ENCODE results near the gene PTGDS.

PTGDS gene

GRCh38 chr9:136973618-136974617, 3.4 kb upstream of the PTGDS start:
- no peak for DNase-seq (ENCODE audit: low read depth in 2 of 2)

- DNase-seq (ENCODE audit: low read depth in 2 of 2), result no peak
Observed at GRCh38 chr9:136974817-136975535, 2.3 kb upstream of the PTGDS start.

GRCh38 chr9:136975644-136976043, 1.7 kb upstream of the PTGDS start:
- no peak for DNase-seq (ENCODE audit: low read depth in 2 of 2)

GRCh38 chr9:136977649-136978072, 357 bp downstream of the PTGDS start:
- DNase-seq (ENCODE audit: low read depth in 2 of 2), result no peak

- no peak for DNase-seq (ENCODE audit: low read depth in 2 of 2)
Observed at GRCh38 chr9:136978073-136978864, 965 bp downstream of the PTGDS start.

DNA sequence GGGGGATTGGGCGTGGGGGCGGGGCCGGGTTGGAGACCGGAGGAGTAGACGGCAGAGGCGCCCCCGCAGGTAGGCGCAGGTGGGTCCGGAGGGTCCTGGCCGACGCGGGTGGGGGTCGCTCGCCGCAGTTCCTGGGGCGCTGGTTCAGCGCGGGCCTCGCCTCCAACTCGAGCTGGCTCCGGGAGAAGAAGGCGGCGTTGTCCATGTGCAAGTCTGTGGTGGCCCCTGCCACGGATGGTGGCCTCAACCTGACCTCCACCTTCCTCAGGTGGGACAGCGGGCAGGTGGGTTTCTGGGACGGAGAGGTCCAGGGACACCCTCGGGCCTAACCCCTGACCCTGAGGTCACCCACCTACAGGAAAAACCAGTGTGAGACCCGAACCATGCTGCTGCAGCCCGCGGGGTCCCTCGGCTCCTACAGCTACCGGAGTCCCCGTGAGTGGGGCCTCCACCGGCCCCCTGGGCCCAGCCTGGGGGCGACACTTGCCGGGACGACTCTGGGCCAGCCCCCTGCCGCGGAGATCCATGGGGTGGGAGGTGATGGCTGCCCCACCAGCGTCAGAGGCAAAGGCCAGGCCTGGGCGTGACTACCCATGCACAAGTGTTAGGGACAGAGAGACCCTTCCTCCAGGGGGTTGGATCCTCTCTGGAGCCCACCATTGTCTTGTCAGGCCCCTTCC, 1.7 kb downstream of the PTGDS start:
- DNase-seq (ENCODE audit: low read depth in 2 of 2), result no peak

GRCh38 chr9:136979769-136980587, 2.7 kb downstream of the PTGDS start:
- no peak for DNase-seq (ENCODE audit: low read depth in 2 of 2)

DNA sequence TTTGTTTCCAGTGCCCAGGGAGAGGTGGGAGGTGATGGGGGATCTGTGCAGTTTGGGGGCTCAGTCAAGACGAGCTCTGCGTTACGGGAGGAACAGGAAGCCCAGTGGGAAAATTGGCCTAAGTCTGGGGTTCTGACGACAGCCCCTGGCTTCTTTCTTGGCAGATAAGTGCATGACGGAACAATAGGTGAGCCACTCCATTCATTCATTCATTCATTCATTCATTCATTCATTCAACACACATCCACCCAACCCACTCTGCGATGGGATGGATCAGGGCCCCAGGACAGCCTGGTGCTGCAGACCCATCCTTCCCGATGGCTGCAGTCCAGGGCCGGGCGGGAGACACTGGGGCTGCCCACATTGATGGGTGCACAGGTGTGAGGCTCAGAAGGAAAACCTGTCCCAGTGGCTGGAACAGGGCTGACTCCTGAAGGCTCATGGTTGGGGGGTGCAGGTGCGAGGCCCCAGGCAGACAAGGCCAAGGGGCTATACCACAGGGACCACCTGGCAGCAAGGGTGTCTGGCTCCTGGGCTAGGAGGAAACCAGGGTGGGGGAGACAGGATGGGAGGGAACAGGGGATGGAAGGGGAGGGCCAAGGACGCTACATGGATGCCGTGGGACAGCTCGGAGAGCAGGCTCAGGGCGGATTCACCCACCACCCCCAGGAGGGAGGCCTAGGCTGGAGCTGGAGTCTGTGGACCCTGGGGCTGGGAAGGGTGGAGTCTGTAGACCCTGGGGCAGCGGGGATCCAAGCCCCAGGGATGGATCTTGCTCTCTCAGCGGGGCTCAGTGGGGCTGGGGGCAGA, 3.6 kb downstream of the PTGDS start:
- no peak for DNase-seq (ENCODE audit: low read depth in 2 of 2)

DNA sequence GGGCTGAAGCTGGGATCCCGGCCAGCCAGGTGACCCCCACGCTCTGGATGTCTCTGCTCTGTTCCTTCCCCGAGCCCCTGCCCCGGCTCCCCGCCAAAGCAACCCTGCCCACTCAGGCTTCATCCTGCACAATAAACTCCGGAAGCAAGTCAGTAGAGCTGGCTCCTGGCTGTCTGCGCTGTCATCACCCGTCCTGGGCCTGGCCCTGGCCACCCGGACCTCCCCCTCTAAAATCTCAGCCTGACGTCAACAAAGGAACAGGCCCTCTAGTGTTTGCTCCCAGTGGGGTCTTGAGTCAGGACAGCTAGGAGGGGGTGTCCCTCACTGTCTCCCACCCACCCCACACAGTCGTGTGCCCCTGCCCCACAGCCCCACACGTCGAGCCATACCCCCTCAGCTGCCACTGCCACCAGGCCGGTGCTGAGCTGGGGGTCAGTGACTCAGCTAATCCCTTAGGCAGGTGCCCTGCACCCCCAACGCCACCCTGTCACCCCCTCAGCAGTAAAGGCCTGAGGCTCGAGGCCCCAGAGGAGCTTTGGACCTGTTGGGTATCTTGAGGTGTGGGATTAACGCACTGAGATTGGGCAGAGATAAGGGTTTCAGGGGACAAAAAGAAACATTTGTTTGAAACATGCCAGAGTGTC, 4.4 kb downstream of the PTGDS start:
- no peak for DNase-seq (ENCODE audit: low read depth in 2 of 2)

GRCh38 chr9:136982232-136983051, 5.1 kb downstream of the PTGDS start, which contains the start of gene LCNL1:
Gene LCNL1, plus strand, starts transcription at chr9:136982993. Its CDS starts 594 bp downstream, at chr9:136983587.
- DNase-seq (ENCODE audit: low read depth in 2 of 2), result no peak

- no peak for DNase-seq (ENCODE audit: low read depth in 2 of 2)
Observed at GRCh38 chr9:136983167-136983566, 5.9 kb downstream of the PTGDS start.

DNA sequence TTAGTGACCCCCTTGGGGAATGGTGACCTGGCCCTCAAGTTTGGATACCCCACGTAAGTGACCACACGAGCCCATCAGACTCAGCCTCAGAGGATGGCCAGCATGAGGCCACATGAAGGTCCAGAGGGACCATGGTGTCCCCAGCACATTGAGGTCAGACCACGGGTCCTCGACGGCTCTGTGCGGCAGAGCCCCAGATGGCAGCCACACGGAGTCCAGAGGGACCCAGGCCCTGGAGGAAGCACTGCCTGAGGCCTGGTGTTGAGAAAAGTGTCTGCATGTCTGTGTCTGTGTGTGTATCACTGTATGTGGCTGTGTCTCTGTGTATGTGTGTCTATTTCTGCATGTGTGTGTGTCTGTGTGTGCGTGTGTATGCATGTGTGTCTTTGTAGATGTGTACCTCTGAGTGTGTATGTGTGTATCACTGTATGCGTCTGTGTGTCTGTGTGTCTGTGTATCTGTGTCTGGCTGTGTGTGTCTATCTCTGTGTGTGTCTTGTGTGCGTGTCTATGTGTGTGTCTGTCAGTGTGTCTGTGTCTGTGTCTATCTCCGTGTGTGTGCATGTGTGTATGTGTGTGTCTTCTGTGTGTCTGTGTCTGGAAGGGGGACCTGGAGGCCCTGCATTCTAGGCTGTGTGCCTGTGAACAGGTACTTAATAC, 6.5 kb downstream of the PTGDS start:
- DNase-seq (ENCODE audit: low read depth in 2 of 2), result no peak

DNA sequence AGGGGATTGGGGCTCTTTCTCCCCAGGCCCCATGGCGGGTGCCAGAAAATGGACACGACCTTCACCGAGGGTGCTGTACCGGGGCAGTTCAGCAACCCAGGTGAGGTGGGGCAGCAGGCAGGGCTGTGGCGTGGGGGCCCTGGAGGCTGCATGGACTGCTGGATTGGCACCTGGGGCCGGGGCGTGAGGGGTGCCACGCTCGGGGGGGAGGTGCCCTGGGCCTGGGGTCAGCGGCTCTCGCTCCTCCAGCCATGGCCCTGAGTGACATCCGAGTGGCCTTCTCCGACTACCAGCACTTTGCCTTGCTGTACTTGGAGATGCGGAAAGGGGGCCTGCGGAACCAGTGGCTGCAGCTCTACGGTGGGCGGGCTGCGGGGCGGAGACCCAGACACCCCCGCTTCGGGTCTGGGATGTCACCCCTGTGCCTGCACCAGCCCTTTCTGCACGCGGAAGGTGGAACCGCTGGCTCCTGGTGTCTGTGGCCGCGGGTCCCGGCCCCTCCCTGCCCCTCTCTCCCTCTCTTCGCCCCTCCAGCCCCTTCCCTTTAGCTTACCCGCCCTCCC, 7.2 kb downstream of the PTGDS start:
- no peak for DNase-seq (ENCODE audit: low read depth in 2 of 2)

- DNase-seq (ENCODE audit: low read depth in 2 of 2), result no peak
Observed at GRCh38 chr9:136985027-136985602, 7.8 kb downstream of the PTGDS start.

DNA sequence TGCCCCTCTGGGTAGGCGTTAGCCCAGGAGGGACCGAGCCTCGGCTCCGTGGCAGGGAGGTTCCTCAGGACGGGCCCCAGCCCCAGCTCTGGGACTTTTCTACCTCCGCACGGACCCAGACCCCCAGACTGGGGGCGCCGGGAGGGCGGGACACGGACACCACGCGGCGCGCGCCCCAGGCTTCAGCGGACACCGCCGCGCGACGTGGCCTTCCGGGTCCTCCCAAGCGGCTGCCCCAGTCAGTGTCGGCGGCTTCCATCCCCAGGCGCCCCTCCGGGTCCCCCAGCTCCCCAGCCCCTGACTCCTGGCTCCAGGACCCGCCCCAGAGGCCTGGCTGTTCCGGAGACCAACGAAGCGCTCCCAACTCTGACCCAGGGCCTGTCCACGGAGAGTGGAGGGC, 8.5 kb downstream of the PTGDS start:
- DNase-seq (ENCODE audit: low read depth in 2 of 2), result no peak

DNA sequence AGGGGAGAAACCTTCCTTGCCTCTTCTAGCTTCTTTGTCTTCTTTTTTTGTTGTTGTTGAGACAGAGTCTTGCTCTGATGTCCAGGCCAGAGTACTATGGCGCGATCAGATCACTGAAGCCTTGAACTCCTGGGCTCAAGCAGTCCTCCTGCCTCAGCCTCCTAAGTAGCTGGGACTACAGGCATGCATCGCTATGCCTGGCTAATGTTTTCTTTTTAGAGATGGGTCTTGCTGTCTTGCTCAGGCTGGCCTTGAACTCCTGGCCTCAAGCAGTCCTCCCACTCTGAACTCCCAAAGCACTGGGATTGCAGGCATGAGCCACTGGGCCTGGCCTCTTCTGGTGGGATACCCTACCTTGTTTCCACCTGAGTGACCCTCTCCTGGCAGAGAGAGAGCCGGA, 11.6 kb downstream of the PTGDS start:
- no peak for DNase-seq (ENCODE audit: low read depth in 2 of 2)

Data from fibroblast of skin of left biceps (primary cell).